Hippocampal formation (tissue), 2 donors: ENCODE data around the gene SPOCK1.

Experiments used
- DNase-seq, 2 donors: peaks; one replicate each; lab custom pipeline; 2025; lab: John Stamatoyannopoulos, UW

SPOCK1 gene

DNA sequence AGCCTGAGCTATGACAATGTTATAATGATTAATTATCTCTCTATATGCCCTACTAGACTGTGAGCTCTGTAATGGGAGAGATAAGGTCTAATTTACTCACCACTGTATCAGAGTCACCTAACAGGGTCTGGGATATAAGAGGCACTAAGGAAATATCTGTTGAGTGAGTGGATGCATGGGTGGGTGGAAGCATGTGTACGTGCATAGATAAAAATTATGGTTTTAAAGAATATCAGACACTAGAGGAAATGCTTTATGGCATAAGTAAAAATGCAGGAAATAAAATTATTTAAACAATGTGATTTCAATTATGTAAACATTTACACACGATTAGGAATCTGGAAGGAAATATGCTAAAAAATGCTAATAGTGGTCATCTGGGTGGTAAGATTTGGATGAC lies 137.8 kb downstream of the SPOCK1 start:
- DNase-seq: no peak

DNA sequence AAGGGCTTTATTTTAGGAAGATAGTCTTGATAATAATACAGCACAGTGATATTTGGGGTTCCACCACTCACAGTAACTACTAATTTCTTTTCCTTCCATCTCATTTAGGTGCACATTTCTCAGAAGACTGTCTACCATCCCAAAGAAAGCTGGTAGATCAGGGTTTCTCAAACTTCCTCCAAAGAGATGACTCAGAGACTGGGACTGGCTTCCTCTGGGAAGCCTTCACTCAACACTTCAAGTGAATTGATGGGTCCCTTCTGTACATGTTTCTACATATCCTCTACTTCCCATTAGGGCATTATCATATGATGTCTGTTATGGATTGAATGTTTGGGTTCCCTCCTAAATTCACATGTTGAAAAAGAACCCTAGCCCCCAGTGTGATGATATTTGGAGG lies 138.5 kb downstream of the SPOCK1 start:
- no peak for DNase-seq

DNA sequence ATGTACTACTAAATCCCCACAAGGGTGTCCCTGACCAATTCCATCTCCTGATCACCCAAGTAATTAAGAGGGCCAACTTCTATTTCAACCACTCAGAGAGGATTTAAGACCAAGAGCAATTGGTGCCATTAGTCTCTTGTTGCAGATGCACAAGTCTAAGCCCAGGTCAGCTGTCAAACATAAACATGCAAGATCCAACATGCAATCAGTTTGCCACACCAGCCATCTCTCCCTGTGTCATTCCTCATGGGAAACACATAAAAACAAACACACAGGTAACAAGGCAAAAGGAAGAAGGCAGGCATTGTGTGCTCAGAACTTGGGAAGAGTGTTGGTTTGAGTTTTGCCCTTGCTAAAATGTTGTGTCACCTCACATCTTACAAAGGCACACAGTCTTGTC lies 139.2 kb downstream of the SPOCK1 start:
- no peak for DNase-seq

DNA sequence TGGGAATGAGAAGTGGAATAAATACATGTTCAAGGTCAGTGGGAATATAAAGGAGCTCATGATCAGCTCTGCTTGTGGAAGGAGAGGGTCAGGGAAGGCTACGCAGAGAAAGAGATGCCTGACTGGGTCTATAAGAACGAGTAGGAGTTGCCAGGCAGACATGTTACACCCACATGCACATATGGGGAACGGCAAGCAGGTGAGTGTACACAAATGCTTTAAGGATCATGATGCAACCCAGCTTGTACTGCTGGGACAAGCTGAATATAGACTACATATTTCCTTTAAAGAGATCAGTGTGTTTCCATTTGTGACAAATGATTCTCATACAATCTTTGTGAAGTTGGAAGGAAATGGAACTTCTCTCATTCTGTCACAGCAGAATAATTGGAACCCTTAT lies 141.7 kb downstream of the SPOCK1 start:
- DNase-seq: no peak

DNA sequence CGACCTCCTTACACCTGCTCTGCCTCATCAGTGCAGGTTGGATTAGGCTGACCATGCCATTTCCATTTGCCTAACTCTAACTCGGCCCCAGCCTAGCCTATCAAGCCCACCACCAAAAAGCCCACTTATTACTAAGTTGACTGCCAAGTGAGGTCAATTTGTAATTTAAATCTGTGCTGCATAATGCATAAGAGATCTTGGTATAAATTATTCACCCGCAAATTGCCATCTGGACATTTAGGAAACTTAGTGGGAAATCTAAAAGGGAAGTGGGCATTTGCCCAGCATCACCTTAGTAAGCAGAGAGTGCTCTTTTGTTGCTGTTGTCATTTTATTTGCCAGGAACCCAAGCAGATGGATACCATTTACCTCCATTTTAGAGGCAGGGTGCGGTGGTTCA lies 143.0 kb downstream of the SPOCK1 start:
- no peak for DNase-seq

DNA sequence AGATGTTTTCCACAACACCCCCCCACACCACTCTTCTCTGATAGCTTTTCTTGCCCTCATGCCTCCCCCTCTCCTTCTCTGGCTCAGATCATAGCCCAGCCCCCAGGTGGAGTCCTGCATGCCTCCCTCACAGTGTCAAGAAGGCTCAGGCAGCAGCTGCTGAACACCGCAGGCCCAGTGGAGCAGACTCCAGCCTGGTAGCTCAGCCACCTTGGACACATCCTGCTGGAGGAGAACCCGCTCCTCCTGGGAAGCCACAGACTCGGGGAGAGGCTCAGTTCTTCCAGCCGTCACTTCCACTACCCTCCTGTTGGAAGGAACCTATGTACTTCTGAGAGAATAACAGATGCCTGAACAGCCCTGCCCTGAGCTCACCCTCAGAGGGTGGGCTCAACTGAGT lies 143.4 kb downstream of the SPOCK1 start:
- DNase-seq: no peak

DNA sequence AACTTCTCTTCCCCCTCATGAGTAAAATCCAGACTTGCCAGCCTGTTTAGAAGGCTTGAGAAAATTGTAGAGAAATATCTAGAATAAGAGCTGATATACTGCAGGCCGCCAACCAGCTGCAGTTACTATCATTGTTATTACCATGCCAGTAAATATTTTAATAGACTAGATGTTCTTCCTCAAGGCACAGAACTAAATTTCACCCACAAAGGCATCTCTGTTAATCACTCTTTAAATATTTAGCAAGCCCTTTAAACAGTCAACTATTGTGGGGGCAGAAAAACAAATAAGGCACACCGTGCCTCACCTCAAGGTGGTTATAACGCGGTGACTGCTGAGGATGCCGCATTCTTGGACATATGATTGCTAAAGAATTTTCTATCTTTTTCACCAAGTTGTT lies 147.0 kb downstream of the SPOCK1 start:
- no peak for DNase-seq

DNA sequence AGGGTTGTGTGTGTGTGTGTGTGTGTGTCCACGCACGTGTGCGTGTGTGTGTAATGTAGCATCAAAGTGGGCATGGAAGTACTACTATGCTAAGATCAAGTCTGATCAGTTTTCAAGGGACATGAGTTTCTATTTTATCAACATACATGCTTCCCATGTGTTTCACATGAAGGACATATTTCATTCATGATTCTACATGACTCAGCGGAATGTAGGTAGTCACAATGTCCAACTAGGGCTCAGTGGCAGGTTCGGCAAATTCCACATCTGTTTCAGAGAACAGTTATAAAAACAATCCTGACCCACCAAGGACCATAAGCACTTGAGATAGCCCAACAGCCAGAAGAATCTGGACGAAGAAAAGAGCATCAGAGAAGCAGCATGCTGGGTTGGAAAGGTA lies 148.3 kb downstream of the SPOCK1 start:
- no peak for DNase-seq

DNA sequence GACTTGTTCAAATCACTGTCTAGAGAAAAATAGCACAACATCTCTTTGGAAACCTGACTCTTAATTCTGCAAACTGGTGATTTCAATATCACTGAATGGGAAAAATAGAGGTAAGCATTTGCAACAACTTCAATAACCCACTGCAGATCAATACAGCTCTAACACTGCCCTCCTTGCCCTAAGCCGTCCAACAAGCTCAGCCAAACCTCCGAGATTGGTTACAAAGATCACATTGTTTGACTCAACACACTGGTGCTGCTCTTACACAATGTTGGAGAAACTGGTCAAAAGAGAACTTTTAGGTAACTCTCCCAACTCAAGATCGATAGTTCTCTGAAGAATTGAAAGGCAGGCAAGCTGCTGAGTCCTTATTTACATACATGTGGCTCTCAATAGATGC lies 150.4 kb downstream of the SPOCK1 start:
- peak in 1 of 2 donors; percentile 45 for DNase-seq

DNA sequence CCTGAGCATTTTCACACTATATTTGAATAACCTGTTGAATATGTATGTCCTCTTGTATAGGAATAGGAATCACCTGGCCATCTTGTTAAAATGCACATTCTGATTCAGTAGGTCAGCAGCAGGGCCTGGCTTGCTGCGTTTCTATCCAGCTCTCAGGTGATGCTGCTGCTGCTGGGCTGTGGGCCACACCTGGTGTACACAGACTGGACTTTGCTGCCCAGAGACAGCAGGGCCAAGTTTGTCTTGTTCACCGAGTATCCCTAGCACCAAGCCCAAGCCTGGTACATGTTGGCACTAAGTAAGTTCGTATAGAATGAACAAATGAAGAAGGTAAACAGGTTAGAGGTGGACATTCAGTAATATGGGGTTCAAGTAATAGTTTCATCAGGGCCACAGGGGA lies 151.3 kb downstream of the SPOCK1 start:
- no peak for DNase-seq

DNA sequence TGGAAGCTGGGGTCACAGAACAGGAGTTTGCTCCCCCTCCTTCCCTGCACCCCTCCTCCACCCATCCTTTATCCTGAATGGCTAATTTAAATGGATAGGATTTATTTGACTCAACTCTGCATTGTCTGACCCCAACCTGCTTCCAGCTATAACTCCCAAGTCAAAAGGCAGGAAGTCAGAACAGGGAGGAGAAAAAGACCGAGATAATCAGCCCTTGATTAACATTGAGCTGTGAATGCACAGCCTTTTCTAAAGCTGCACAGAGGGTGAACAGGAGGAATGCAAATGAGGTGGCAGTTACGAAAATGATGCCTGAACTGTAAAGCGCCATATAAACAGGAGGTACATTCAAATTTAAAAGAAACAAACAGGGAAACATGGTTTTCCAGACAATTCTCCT lies 152.8 kb downstream of the SPOCK1 start:
- DNase-seq: no peak

DNA sequence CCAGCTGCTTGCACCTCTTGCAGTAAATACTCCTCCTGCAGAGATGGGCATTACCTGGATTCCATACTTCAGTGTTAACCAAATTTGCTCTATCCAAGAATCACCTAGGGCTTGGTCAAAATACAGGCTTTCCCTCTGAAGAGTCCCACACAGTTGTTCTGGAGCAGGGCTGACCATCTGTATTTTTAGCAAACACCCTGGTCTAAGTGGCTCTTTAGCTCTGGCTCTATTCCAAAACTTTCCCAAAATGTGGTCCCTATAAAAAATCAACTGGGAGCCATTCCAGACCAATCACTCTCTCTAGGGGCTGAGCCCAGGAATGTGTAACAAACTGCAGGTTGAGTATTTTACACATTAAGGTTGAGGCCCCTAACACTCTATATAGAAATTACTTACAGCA lies 153.7 kb downstream of the SPOCK1 start:
- no peak for DNase-seq

DNA sequence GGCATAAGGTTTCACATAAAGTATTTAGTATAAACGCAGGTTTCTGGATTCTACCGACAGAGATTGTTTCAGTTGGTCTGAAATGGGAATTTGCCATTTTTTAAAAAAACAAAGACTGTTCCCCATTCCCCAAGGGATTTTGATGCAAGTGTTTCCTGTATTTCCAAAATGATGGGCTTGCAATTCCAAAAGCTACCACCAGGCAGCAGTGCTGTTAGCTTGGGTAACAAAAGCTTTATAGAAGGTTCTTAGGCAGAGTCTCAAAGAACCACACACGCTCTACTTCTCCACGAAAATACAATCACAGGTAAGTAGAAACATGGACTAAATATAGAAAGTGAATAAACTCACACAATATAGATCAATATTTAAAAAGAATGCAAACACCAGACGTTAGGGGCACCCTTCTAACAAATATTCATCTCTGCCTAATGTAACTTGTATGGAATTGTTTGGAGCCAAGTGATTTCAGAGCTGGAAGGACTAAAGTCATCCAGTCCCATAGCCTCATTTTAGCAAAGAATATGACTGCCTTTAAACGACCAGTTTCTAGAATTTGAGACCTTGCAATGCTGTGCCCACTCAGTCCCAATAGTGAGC lies 154.3 kb downstream of the SPOCK1 start:
- peak in 1 of 2 donors; percentile 51 for DNase-seq

DNA sequence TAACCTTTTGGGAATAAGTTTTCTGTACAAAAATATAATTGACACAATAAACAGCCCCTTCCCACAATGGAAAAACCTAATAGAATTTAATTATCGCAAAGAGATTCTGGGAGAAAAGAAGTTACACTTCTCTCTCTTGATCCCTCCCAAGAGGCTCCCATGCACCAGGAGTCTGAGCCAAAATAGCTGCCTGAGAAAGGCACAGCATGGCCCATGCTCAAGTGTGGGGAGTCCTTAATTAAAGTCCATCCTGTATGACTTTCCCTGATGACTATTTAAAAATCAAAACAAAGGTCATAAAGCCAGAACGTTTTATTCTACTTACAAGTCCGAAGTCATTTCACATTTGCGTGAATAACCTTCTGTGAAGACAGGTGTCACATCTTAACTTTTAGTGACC lies 155.1 kb downstream of the SPOCK1 start:
- no peak for DNase-seq

DNA sequence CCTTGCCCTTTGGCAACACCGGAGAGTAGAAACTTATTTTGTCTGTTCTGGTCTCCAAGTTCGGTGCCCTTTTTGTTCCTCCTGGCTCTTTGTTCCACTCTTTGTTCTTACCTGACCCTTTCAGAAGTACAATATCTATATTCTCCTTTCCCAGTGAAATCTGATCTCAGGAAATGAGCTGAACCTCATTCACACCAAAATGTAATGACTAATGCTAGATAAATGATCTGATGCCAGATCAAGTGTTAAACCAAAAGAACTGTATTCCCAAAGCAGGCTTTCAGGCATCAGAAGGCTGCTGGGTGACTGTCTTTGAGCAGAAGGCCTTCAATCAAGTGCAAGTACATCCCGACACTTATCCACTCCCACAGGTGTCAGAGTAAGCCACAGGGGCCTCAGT lies 156.4 kb downstream of the SPOCK1 start:
- DNase-seq: no peak

DNA sequence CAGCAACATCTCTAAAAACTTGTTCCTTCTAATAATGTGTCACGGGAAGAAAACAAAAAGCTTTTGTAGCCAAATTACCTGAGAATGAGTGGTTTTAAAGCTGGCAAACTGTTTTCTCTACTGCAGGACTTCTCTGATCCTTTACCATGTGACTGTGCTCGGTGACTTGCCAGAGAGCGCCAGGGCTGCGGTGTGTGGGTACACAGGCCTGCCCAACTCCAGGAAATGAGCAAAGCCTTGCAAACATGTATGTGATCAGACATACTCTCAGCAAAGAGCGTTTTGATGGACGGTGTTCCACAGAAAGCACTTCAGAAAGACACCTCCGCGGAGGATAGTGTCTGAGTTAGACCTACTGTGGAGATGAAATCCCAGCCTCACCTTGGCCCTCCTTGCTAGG lies 157.3 kb downstream of the SPOCK1 start:
- DNase-seq: no peak

DNA sequence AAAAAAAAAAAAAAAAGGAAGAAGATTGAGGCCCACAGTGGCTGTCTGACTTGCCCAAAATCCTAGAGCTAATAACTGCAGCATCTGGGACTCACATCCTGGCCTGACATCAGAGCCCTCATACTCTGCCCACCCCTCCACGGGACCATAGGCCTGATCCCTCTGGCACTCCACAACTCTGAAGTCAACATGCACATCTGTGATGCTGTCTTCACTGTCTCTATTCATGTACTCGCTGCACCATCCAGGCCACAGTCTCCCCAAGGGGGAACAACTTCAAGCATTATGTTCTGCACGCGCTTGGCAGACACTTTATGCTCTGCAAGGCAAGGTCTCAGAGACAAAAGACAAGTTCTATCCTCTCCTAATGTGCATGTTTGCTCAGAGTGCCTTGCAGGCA lies 158.2 kb downstream of the SPOCK1 start:
- DNase-seq: peak; percentile 45 to 49

DNA sequence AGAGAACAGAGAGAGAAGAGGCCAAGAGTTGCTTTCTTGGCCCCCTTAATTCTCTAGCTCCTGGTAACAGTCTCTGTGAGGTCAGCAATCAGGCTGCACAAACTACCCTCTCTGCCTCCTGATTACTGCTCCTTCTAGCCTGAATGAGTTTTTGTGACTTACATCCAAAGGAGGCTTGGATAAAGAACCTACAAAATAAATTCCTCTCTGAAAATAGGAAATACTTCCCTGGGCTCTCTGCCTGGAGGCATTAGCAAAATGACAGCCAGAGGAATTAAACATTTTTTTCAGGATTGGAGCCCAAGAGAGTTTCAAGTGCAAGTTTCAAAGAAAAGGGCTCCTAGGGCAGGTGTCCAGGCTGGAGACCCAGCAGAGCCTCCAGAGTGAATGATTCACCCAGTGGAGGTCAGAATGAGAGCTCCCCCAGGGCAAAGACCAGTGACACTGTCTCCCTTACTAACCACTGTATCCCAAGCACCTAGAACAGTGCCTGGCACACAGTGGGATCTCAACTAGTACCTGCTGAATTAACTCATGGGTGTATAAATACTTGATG lies 162.5 kb downstream of the SPOCK1 start:
- DNase-seq: peak in 1 of 2 donors; percentile 25

DNA sequence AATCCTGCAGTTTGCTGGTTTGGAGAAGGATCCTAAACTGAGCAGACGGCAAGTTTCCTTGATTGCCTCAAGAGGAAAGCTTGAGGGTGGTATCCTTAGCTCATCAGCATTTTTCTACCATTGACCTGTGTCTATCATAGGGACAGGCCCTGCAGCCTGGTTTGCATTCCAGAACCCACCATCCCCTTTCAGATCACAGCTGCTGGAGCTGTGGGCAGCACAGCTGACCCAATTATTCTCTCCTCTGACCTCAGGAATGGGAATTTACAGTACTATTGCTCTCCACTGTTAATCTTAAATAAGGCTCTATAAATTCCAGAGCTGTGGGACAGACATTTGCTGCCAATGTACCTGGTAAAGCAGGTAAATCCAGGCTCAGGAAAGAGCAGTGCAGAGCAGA lies 163.0 kb downstream of the SPOCK1 start:
- DNase-seq: no peak

DNA sequence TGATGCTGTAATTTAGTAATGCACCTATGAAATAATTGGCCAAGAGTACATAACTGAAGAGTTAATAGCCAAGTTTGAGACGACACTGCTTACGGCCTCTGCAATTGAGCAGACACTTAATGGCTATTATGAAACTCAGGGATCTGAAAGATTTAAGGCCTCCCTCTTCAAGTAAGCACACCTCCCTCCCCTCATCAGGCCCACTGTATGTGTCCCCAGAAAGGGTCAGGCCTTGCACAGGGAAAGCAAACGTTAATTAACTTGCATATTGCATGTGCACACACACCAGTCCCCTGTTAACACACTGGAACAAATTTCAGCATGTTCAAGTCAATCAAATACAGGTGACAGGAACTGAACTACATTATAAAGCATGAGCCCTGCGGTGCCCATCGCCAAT lies 163.6 kb downstream of the SPOCK1 start:
- DNase-seq: no peak

DNA sequence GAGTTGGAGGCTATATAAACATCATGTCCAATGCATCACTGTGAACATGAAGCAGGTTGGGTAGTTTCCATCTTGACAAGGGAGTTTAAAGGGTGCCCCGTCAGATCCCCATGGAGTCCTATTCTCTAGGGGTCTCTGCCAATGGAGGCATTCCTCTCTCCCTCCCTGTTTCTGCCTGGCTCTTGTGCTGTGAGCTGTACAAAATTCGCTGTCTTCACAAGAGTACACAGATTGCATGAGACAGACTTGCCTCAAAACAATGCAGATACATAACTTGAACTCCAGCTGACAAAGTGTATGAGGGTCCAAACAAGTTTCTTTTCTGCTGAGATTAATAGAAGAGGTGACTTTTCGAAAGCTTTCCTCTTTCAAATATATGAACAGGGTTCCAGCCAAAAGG lies 165.2 kb downstream of the SPOCK1 start:
- no peak for DNase-seq

DNA sequence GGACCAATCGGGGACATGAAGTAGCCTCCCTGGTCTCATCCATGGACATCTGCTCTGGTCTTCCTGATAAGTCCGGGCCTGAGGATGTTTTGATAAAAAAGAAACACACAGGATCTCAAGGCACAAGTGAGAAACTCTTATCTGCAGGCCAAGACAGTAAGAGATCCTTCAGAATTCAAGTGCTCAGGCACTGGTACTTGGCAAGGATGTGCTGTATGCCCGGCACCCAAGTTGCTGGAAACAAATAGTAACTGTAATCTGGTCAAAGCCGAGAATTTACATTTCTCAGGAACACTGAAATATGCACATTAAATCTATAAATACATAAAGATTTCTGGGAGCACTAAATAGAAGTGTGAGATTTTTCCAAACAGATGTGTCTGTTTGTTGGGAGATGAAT lies 165.7 kb downstream of the SPOCK1 start:
- DNase-seq: no peak

DNA sequence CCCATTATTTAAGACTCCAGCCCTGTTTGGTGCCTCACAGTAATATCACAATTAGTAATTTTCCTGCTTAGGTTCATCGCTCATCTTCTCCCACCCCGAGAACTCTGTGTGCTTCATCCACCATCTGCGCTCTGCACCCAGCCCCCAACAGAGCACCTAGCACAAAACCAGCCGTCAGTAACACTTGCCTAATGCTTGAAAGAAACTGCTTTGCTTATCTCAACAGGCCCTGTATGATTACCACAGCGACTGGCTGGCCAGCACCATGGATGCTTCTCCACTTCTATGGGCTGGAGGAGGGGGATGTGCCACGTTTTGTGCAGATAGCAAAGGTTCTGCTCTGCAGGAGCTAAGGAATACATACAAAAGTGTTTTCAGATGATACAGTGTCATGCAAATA lies 166.8 kb downstream of the SPOCK1 start:
- no peak for DNase-seq

DNA sequence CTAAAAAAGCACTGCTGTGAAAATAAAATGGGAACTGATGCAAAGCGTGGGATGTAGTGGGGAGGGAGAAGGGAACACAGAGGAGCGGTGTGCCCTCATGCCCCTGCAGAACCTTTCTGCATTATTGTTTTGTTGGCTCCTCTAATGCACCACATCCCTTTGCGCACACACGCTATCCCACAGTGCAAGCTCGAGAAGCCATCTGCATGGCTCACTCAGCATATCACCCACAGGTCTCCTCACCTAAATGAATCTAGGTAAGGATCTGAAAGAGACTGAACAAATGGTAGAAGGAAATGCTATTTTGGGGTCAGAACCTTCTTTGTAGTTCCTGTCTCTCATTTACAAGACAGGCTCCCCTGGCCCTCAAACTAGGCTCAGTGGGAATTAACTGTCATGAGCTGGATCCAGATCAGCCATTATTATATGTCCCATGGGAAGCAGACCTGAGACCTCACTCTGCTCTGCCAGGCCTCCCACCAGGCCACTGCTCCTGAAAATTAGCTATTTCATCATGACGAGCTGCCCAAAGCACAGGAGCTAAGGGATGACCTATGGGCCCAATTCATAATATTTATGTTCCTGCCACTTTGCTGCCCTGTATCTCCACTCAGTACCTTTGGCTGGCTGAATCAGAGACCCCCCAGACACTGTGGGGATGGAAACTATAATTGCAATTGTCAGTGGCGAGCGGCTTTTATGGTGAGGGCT lies 169.4 kb downstream of the SPOCK1 start:
- DNase-seq: no peak
